ENCODE measurements around the gene NCMAP. TPM values are rescaled to one million over a fixed set of nuclear protein-coding genes. Genes with fewer than 3 reads are reported as not detected.
A peak's percentile ranks its signal among the peaks of the same experiment; 100 is the strongest.

The NCMAP gene
- total and polyA plus RNA-seq, 4 donors, result 1.5 to 20.2 (median 5.9) TPM

GRCh38 chr1:24554714-24555113, 1.2 kb upstream of the NCMAP start:
- WGBS, 2 donors, result 94 to 98% methylated on average over 4 of the region's 4 CpGs
- H3K4me3 ChIP-seq, result no peak overlapping the region
- ATAC-seq (ENCODE audit: insufficient read depth, low FRiP score) (no peak), DNase-seq (no peak)
- no peak for TF ChIP-seq CTCF (IDR thresholded peaks at IDR 0.05; ENCODE audit: control extremely low read depth, extremely low read depth)
- H3K9me3 ChIP-seq (ENCODE audit: control insufficient read depth in 4 of 4, insufficient read depth in 3 of 4, low read length in 3 of 4), result no peaks in the 10 kb centered on the region
- H3K4me1 ChIP-seq (ENCODE audit: control insufficient read depth in 5 of 5, insufficient read depth in 5 of 5, low read length in 5 of 5), result peaks cover 0 to 14% (median 4%) of the 10 kb centered on the region in 5 donors
- peaks cover 0 to 19% (median 6%) of the 10 kb centered on the region in 3 donors for H3K27me3 ChIP-seq (ENCODE audit: control insufficient read depth in 3 of 3, insufficient read depth in 3 of 3, low read length in 2 of 3)
- no peak overlapping the region for H3K9ac ChIP-seq (ENCODE audit: insufficient read depth in 1 of 2, low read length in 2 of 2)
- H3K36me3 ChIP-seq (ENCODE audit: control insufficient read depth in 4 of 4, insufficient read depth in 4 of 4, low read length in 4 of 4), result no peaks in the 10 kb centered on the region
- H3K27ac ChIP-seq (ENCODE audit: low read depth in 1 of 2, low read length in 1 of 2), result no peak overlapping the region

GRCh38 chr1:24556414-24556795, 518 bp downstream of the NCMAP start:
- Histone ChIP-seq H3K9ac (ENCODE audit: insufficient read depth in 1 of 2, low read length in 2 of 2) (no peak overlapping the region), H3K4me1 (ENCODE audit: control insufficient read depth in 5 of 5, insufficient read depth in 5 of 5, low read length in 5 of 5) (peaks cover 0 to 14% (median 4%) of the 10 kb centered on the region in 5 donors), H3K36me3 (ENCODE audit: control insufficient read depth in 4 of 4, insufficient read depth in 4 of 4, low read length in 4 of 4) (no peaks in the 10 kb centered on the region), H3K4me3 (peak overlapping the region; percentile 18), H3K27me3 (ENCODE audit: control insufficient read depth in 3 of 3, insufficient read depth in 3 of 3, low read length in 2 of 3) (peaks cover 0 to 19% (median 6%) of the 10 kb centered on the region in 3 donors), H3K9me3 (ENCODE audit: control insufficient read depth in 4 of 4, insufficient read depth in 3 of 4, low read length in 3 of 4) (no peaks in the 10 kb centered on the region), H3K27ac (ENCODE audit: low read depth in 1 of 2, low read length in 1 of 2) (no peak overlapping the region)
- DNase-seq (no peak), ATAC-seq (ENCODE audit: insufficient read depth, low FRiP score) (no peak)
- 41 to 56% methylated on average over 19 of the region's 19 CpGs for WGBS, 2 donors
- no peak for TF ChIP-seq CTCF (IDR thresholded peaks at IDR 0.05; ENCODE audit: control extremely low read depth, extremely low read depth)

GRCh38 chr1:24557220-24557619, 1.3 kb downstream of the NCMAP start:
- Histone ChIP-seq H3K27me3 (ENCODE audit: control insufficient read depth in 3 of 3, insufficient read depth in 3 of 3, low read length in 2 of 3) (peaks cover 0 to 19% (median 6%) of the 10 kb centered on the region in 3 donors), H3K36me3 (ENCODE audit: control insufficient read depth in 4 of 4, insufficient read depth in 4 of 4, low read length in 4 of 4) (no peaks in the 10 kb centered on the region), H3K4me3 (no peak overlapping the region), H3K9me3 (ENCODE audit: control insufficient read depth in 4 of 4, insufficient read depth in 3 of 4, low read length in 3 of 4) (no peaks in the 10 kb centered on the region), H3K9ac (ENCODE audit: insufficient read depth in 1 of 2, low read length in 2 of 2) (no peak overlapping the region), H3K4me1 (ENCODE audit: control insufficient read depth in 5 of 5, insufficient read depth in 5 of 5, low read length in 5 of 5) (peaks cover 0 to 9% (median 3%) of the 10 kb centered on the region in 5 donors), H3K27ac (ENCODE audit: low read depth in 1 of 2, low read length in 1 of 2) (peak overlapping the region in 1 of 2 donors; percentile 0)
- TF ChIP-seq CTCF (IDR thresholded peaks at IDR 0.05; ENCODE audit: control extremely low read depth, extremely low read depth), result no peak
- no peak for DNase-seq
- ATAC-seq (ENCODE audit: insufficient read depth, low FRiP score), result no peak
- 95 to 96% methylated on average over 6 of the region's 6 CpGs for WGBS, 2 donors

GRCh38 chr1:24557711-24558131, 1.8 kb downstream of the NCMAP start:
- Histone ChIP-seq H3K9me3 (ENCODE audit: control insufficient read depth in 4 of 4, insufficient read depth in 3 of 4, low read length in 3 of 4) (no peaks in the 10 kb centered on the region), H3K36me3 (ENCODE audit: control insufficient read depth in 4 of 4, insufficient read depth in 4 of 4, low read length in 4 of 4) (no peaks in the 10 kb centered on the region), H3K27me3 (ENCODE audit: control insufficient read depth in 3 of 3, insufficient read depth in 3 of 3, low read length in 2 of 3) (peaks cover 0 to 19% (median 6%) of the 10 kb centered on the region in 3 donors), H3K4me1 (ENCODE audit: control insufficient read depth in 5 of 5, insufficient read depth in 5 of 5, low read length in 5 of 5) (peaks cover 0 to 5% (median 0%) of the 10 kb centered on the region in 5 donors), H3K27ac (ENCODE audit: low read depth in 1 of 2, low read length in 1 of 2) (peak overlapping the region in 1 of 2 donors; percentile 0), H3K9ac (ENCODE audit: insufficient read depth in 1 of 2, low read length in 2 of 2) (no peak overlapping the region), H3K4me3 (no peak overlapping the region)
- ATAC-seq (ENCODE audit: insufficient read depth, low FRiP score) (no peak), DNase-seq (no peak)
- 63 to 75% methylated on average over 9 of the region's 9 CpGs for WGBS, 2 donors
- no peak for TF ChIP-seq CTCF (IDR thresholded peaks at IDR 0.05; ENCODE audit: control extremely low read depth, extremely low read depth)

All from lung (tissue), 12 donors.